Measurements from ENCODE around the gene TGM2. TPM values are rescaled to one million over a fixed set of nuclear protein-coding genes. Genes with fewer than 3 reads are reported as not detected.

The TGM2 gene
- total and polyA plus RNA-seq, 9 of the 15 experiments (the other 6 are each of a cell fraction or from before 2014, with no cell fraction given) = 5.5 to 78.5 (median 37.6) TPM

GRCh38 chr20:38159957-38160756 lies 4.9 kb downstream of the TGM2 start (continued):
- TF ChIP-seq TRIM25 (IDR thresholded peaks at IDR 0.05; ENCODE audit: borderline replicate concordance) = no peak
- TF ChIP-seq RBM22 (IDR thresholded peaks at IDR 0.05; ENCODE audit: low read depth, low read length, poor library complexity, severe bottlenecking) = no peak
- no peak for TF ChIP-seq SNAPC5 (CRISPR knock-in tag; IDR thresholded peaks at IDR 0.05)
- TF ChIP-seq ZNF263 (CRISPR knock-in tag; IDR thresholded peaks at IDR 0.05; ENCODE audit: borderline replicate concordance) = no peak
- no peak for TF ChIP-seq NCOA6 (IDR thresholded peaks at IDR 0.05)
- no peak for TF ChIP-seq DEAF1 (CRISPR knock-in tag; IDR thresholded peaks at IDR 0.05)
- no peak for TF ChIP-seq KDM2B (CRISPR knock-in tag; IDR thresholded peaks at IDR 0.05)
- TF ChIP-seq ZFX (CRISPR knock-in tag; IDR thresholded peaks at IDR 0.05) = peak; percentile 66
- TF ChIP-seq TCF7L2 (IDR thresholded peaks at IDR 0.05; ENCODE audit: low read depth, low read length) = no peak
- peak in 1 of 2 experiments; percentile 40 for TF ChIP-seq AFF1 (IDR thresholded peaks at IDR 0.05; ENCODE audit: low read depth in 1 of 2, partially characterized antibody in 2 of 2)
- TF ChIP-seq SUPT5H (IDR thresholded peaks at IDR 0.05) = no peak
- 0 out of 4 replicates have a peak, but pooled peaks of 1 of the 2 experiments have one; percentile 18 for TF ChIP-seq FOXA3 (CRISPR knock-in tag; conservative IDR thresholded peaks at IDR 0.05 in 1 of 2, IDR thresholded peaks at IDR 0.05 in 1 of 2)
- TF ChIP-seq FOXO4 (CRISPR knock-in tag; IDR thresholded peaks at IDR 0.05) = no peak
- TF ChIP-seq NONO (IDR thresholded peaks at IDR 0.05; ENCODE audit: low read depth in 2 of 2, low read length in 1 of 2) = no peak
- no peak for TF ChIP-seq NELFE (IDR thresholded peaks at IDR 0.05; ENCODE audit: insufficient read depth, insufficient read length)
- TF ChIP-seq MEIS2 (IDR thresholded peaks at IDR 0.05; ENCODE audit: partially characterized antibody) = no peak
